ENCODE measurements around the gene TC2N. TPM values are rescaled to one million over a fixed set of nuclear protein-coding genes. Genes with fewer than 3 reads are reported as not detected.
A peak's percentile ranks its signal among the peaks of the same experiment; 100 is the strongest.

TC2N gene
- total RNA-seq, 2 donors from 2014 or later = 67.6 to 93.4 TPM

DNA sequence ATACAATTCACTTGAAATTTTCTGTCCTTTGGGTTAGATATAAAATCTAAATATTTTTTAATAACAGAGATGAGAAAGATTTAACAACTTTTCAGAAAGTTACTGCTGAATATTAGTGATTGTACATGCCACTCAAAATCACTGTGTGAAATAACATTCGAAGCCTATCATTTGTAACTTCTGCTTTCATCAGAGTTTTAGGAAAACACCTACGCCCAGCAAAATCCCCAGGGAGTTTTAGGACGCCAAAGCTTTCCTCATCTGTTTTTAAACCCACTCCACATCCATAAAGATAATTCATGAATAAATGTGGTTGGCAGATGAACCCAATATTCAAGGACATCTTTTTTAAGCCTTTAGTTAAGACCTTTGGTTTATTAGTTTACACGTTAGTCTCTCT, 23.9 kb downstream of the TC2N start:
- Histone ChIP-seq H3K9me3 (no peaks in the 10 kb centered on the region), H3K4me1 (no peaks in the 10 kb centered on the region), H3K9ac (ENCODE audit: low read depth in 2 of 2, low read length in 2 of 2) (no peak overlapping the region), H3K27ac (no peak overlapping the region), H3K27me3 (no peaks in the 10 kb centered on the region), H3K4me3 (no peak overlapping the region), H3K36me3 (no peaks in the 10 kb centered on the region)
- intact Hi-C loops (cut with DNase I) = no loop called here
- DNase-seq = no peak
- TF ChIP-seq CTCF (IDR thresholded peaks at IDR 0.05) = no peak

GRCh38 chr14:91841065-91841464, 26.3 kb downstream of the TC2N start:
- intact Hi-C loops (cut with DNase I) = no loop called here
- no peaks in the 10 kb centered on the region for H3K9me3 ChIP-seq
- no peaks in the 10 kb centered on the region for H3K36me3 ChIP-seq
- H3K4me3 ChIP-seq = no peak overlapping the region
- no peaks in the 10 kb centered on the region for H3K27me3 ChIP-seq
- TF ChIP-seq CTCF (IDR thresholded peaks at IDR 0.05) = no peak
- no peak overlapping the region for H3K9ac ChIP-seq (ENCODE audit: low read depth in 2 of 2, low read length in 2 of 2)
- DNase-seq = no peak
- H3K4me1 ChIP-seq = peaks cover 4% of the 10 kb centered on the region
- no peak overlapping the region for H3K27ac ChIP-seq

DNA sequence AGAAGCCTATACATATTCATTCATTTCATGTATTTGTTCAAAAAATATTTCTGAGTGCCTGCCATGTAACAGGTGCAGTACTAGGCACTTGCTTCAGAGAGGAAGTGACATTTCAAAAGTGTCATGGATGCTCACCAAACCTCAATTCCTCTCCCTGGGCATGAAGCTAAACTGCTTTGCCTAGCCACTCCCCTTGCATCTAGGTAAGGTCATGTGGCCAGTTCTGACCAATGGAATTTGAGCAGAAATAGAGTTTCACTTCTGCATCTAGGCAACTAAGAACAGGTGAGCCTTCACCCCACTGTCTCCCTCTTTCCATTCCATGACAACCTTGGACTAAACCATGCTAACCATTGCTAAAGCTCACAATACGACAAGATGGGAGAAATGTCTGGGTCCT, 27.6 kb downstream of the TC2N start:
- Histone ChIP-seq H3K27ac (no peak overlapping the region), H3K27me3 (no peaks in the 10 kb centered on the region), H3K36me3 (no peaks in the 10 kb centered on the region), H3K9me3 (no peaks in the 10 kb centered on the region), H3K9ac (ENCODE audit: low read depth in 2 of 2, low read length in 2 of 2) (no peak overlapping the region), H3K4me1 (peaks cover 4% of the 10 kb centered on the region), H3K4me3 (no peak overlapping the region)
- DNase-seq = no peak
- intact Hi-C loops (cut with DNase I) = no loop called here
- TF ChIP-seq CTCF (IDR thresholded peaks at IDR 0.05) = no peak

- no peaks in the 10 kb centered on the region for H3K9me3 ChIP-seq
- no peaks in the 10 kb centered on the region for H3K36me3 ChIP-seq
- H3K27ac ChIP-seq = peak overlapping the region; percentile 47
Measured at GRCh38 chr14:91837076-91837475, 30.3 kb downstream of the TC2N start.

GRCh38 chr14:91835920-91836843, 31.2 kb downstream of the TC2N start:
- Histone ChIP-seq H3K27ac (peak overlapping the region; percentile 87), H3K9ac (ENCODE audit: low read depth in 2 of 2, low read length in 2 of 2) (peak overlapping the region; percentile 78 to 94), H3K4me3 (peak overlapping the region; percentile 73), H3K4me1 (peaks cover 4% of the 10 kb centered on the region), H3K27me3 (no peaks in the 10 kb centered on the region), H3K9me3 (no peaks in the 10 kb centered on the region), H3K36me3 (no peaks in the 10 kb centered on the region)
- intact Hi-C loops (cut with DNase I) = no loop called here
- no peak for TF ChIP-seq CTCF (IDR thresholded peaks at IDR 0.05)
- DNase-seq = peak; percentile 89

More at GRCh38 chr14:91837076-91837475, 30.3 kb downstream of the TC2N start:
- TF ChIP-seq CTCF (IDR thresholded peaks at IDR 0.05) = no peak
- Histone ChIP-seq H3K27me3 (no peaks in the 10 kb centered on the region), H3K4me3 (peak overlapping the region; percentile 73), H3K4me1 (peaks cover 4% of the 10 kb centered on the region), H3K9ac (ENCODE audit: low read depth in 2 of 2, low read length in 2 of 2) (peak overlapping the region; percentile 61 to 73)
- intact Hi-C loops (cut with DNase I) = no loop called here
- no peak for DNase-seq
